TTC549 (cell line): ENCODE data around the gene GOLGA3.
"Not testable (repeated sequence)": the region's sequence is repeated elsewhere in the genome, so short reads cannot be mapped to it uniquely, and the experiment has no call there.

Experiments used
- FAIRE-seq: peaks from 2 replicates; lab custom pipeline; 2012; peaks lifted over from hg19 to GRCh38; lab: Jason Lieb, UNC

GOLGA3 gene

DNA sequence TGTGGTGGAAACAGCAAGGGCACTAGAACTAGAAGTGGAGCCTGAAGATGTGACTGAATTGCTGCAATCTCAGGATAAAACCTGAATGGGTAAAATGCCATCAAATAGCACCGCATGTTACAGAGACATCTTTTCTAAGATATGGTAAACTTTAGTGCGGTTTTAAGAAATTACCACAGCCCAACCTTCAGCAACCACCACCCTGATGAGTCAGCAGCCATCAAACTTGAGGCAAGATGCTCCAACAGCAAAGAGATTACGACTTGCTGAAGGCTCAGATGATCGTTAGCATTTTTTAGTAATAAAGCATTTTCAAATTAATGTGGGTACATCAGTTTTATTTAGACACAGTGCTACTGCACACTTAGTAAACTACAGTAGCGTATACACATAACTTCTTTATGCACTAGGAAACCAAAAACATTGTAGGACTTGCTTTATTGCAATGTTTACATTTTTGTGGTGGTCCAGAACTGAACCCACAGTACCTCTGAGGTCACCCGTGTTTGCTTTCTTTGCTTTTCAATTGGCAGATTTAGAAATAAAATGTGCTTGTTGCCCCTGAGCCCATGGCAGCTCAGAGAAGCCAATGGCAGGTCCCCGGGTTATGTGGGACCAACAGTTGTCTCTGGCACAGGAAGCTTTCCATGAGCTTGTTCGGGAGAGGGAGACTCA lies 15.9 kb downstream of the GOLGA3 start:
- FAIRE-seq = no peak

DNA sequence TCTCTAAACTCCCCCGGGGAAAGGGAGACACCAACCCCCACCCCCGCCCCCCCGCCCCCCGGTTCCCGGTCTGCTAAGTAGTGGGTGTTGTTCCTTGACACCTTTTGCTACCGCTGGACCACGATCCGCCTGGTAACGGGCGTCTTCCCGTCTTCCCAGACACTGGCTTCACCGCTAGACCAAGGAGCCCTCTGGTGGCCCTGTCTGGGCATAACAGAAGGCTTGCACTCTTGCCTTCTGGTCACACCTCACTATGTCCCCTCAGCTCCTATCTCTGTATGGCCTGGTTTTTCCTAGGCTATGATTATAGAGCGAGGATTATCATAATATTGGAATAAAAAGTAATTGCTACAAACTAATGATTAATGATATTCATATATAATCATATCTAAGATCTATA lies 19.3 kb downstream of the GOLGA3 start:
- FAIRE-seq = not testable (repeated sequence)

DNA sequence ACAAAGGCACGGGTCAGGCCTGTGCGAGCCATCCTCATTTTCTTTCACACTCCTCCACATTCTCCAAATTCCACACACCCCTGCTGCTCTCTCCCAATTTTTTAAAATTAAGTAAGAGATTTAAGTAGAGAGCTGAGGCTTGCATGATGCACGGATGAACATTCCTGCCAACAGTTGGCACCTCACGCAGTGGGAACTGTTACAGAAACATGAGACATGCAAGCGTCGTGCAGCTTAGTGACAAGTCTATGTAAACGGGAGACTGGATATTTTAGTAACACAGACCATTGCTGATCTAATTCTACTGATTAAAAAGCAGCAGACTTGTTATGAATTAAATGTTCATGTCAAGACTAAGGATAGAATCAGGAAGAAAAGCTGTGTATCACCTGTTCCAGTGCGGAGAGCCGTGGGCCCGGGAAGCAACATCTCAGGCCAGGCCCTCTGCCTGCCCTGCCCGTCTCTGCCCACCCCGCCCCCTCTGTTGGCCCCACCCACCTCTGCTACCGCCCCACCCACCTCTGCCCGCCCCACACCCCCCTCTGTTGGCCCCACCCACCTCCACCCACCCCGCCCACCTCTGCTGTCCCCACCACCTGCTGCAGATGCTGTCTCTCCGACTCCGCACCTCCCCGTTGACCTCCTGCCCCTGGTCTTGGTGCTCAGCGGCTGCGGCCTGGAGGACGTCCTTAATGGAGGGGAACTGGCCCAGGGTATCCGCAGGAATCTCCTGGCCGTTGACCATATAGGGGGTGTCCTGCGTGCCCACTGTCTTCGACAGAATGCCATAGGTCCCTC lies 21.2 kb downstream of the GOLGA3 start:
- no peak for FAIRE-seq

DNA sequence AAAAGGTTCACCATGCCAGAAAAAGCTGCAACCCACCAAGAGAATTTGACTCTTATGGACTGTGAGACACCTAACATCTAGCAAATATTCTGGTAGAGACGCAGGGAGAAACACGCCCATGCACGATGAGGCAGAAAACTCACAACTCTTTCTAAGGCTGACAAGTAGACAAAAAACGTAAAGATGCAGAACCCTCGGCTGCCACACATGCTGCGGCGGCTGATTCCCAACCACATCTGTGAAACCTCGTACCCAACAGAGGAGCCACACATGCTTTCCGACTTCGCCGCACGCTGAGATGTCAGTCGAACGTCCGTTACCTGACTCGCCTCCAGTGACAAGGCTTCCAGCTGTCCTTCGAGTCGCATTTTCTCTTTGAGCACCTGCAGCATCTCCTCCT lies 21.8 kb downstream of the GOLGA3 start:
- no peak for FAIRE-seq

DNA sequence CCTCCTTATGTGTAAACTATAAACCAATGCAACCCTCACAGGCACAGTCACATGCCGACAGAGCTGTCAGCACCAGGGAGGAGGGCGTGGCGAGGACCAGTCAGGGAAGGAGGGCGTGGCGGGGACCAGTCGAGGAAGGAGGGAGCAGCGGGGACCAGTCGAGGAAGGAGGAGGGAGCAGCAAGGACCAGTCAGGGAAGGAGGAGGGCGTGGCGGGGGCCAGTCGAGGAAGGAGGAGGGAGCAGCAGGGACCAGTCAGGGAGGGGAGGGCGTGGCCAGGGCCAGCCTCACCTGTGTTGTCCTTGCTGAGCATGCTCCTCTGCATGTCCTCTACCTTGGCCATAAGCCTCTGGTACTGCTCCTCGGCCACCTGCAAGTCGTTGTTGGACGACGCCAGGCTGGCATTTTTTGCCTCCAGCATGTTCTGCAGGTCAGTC lies 24.2 kb downstream of the GOLGA3 start:
- no peak for FAIRE-seq

DNA sequence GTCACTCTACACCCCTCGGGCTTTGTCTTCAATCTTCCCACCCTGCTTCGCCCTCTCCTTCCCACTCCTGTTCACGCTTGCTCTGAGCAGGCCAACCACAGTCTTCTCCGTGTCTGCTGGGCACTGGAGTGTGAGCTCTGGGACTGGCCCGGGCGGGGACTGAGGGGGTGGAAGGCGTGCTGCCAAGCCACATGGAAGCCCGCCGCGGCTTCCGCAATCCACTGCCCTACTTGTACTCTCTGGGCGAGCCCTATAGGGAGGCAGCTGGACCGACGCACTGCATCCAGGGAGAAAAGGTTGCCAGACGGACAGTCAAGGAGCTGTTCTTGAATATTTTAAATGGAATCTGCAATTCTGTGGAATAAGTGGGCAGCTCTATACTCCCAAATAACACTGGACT lies 24.8 kb downstream of the GOLGA3 start:
- FAIRE-seq = no peak

DNA sequence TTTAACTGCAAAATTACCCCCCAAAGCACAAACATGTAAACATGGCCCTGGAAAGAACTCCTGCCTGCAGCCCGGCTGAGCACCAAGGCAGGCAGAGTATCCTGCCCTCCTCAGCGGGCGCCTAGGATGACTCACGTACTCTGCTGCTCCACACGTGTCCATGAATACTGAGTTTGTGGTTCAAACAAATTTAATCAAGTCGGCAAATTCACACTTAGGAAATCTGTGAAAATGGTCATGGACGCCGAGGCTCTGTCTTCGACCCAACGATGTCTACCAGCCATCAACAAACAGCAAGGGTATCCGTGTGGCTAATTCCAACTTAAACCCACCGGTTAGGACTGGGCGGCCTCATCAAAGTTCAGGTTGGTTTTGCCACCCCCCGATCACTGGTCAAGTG lies 25.5 kb downstream of the GOLGA3 start:
- FAIRE-seq = no peak

DNA sequence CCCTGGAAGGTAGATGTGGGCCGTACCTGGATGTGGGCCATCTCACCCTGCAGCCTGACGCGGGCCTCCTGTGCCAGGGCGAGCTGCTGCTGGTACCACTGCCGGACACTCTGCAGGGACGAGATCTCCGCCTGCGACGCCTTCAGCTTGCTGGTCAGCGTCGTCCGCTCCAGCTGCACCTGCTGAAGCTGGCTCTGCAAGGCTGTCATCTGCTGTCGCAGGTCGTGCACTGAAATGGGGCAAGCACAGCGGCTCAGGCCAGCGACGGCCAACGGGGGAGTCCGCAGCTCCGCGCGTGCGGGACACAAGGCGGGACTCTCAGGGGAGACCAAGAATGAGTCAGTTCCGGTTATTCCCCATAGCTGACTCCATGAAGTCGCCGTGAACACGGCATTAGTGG lies 26.9 kb downstream of the GOLGA3 start:
- no peak for FAIRE-seq

DNA sequence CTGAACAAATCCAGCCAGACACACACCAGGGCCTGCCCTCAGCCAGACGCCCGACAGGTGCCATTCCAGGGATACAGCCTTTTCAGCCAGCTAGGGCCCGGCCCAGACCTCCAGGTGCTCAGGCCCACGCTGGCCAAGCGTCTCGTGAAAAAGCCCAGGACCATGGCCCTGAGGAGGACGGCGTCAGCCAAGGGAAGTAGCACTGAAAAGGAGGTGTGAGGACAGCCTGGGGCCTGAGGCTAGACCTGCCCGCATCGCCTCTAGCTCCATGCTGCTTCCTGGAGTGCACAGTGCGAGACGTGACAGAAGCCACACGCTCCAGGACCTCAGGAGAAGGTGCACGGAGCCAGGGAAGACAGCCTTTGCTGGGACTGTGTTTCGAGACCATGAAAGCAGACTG lies 29.8 kb downstream of the GOLGA3 start:
- no peak for FAIRE-seq

DNA sequence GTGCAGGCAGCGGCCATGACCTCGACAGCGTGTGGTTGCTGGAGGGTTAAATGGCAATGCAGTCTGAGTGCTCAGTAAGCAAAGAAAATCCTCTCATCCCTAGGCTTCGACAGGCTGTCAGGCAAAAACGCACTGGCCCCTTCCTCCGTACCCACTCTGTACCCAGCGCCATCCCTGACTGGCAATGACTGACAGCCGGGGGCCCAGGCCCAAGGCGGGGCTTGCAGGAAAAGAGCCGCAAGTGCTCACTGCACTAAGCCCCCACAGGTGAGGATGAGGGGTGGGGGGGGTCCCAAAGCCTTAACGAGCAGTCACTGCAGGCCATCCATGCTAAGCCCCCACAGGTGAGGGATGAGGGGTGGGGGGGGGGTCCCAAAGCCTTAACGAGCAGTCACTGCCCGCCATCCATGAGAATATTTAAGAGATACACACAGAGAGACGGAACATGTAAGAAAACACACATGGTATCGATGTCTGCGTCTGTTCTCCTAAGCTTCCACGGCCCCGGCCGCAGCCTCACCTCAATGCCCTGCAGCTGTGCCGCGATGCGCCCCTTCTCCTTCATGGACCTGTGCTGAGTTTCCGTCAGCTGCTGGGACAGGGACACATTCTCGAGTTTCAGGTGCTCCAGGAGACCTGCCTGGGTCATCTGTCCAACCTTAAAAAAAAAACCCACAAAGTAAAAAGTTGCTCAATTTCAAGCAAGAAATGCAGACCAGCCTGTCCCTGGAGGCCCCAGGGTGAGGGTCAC lies 30.7 kb downstream of the GOLGA3 start:
- FAIRE-seq = no peak

DNA sequence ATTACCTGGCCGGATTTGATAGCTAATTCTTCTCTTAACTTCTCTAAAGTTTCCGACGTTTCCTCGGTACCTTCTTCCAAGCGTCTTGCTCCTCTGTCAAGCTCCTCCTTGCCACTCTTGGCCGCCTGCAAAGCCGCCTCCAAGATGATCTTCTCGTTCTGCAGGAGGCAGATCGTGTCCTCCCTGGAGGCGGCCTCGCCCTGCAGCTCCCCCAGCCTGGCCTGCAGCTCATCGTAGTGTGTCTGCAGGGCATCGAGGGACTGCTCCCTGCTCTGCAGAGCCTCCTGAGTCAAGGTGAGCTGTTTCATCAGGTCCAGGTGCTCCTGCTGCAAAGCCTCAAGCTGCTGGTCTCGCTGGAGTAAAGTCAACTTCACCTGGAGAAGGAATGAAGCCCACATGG lies 32.8 kb downstream of the GOLGA3 start:
- no peak for FAIRE-seq

DNA sequence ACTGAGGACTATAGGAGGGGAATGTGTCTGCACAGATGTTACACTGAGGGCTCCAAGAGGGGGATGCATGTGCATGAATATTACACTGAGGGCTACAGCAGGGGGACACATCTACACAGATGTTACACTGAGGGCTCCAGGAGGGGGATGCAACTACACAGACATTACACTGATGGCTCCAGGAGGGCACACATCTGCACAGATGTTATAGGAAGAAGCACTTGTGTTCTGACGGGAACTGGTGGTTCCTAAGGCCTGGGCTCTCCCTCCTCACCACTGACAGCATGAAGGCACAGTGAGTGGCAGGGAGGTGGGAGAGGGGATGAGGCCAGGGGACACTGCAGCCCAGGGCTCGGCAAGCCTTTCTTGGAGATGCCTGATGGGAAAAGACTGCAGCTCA lies 36.7 kb downstream of the GOLGA3 start:
- FAIRE-seq = not testable (repeated sequence)

DNA sequence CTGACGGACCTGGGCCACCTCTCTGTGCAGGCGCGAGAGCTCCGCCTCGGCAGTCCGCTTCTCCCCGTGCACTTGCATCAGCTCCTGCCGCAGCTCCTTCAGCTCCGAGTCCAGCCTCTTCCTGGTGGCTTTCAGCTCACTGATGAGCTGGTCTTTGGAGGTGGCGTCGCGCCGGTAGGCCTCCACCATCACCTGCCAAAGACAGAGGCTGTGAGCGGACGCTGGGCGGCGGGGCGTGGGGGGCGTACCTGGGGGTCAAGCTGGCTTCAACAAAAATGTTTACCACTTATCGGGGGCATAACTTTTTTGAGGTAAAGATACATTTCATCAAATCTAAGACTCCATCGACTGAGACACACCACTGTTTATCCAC lies 39.6 kb downstream of the GOLGA3 start:
- no peak for FAIRE-seq

DNA sequence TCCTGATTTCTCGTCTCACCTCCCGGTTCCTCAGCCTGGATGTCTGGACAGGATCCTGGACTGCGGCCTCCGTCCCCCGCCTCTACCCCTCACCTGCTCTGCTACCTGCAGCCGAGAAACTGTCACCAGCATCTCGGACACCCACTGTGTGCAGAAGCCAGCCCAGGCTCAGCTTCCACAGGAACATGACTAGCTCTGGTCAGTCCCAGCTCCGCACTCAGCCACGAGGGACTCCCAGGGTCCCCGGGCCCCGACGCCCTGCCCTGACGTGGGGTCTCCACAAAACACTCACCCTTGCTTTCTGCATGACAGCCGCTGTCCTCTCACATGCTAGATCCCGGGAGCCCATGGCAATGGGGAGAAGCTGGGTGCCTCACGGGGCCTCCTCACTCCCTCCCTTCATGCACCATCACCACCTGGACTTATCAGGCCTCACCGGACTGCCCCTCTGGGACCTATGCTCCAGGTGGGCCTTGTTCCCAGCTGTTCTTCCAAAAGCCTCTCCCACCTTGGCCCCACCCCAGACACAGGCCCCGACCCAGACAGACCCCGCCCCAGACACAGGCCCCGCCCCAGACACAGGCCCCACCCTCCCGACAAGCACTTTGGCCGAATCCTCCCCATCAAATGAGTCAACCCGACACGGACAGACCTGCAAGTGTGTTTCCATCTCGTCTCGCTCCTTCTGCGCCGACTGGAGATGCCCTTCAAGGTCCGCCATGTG lies 40.1 kb downstream of the GOLGA3 start:
- FAIRE-seq = no peak

DNA sequence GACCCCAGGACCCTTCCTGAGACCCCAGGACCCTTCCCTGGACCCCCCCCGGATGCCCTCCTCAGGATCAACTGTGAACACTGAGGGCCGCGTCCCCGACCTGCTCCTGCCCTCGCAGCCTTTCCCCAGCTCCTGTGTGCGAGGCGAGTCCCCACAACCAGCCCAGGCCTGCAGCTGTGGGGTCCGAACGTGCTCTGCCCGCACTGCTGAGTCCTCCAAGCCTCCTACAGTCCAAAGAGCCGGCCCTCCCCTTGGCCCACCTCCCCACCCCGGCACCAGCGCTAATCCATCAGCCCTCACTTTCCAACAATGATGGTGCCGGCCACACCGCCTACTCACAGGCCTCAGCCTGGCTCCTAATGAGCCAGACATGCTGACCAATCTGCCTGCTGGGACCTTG lies 40.8 kb downstream of the GOLGA3 start:
- FAIRE-seq = no peak

DNA sequence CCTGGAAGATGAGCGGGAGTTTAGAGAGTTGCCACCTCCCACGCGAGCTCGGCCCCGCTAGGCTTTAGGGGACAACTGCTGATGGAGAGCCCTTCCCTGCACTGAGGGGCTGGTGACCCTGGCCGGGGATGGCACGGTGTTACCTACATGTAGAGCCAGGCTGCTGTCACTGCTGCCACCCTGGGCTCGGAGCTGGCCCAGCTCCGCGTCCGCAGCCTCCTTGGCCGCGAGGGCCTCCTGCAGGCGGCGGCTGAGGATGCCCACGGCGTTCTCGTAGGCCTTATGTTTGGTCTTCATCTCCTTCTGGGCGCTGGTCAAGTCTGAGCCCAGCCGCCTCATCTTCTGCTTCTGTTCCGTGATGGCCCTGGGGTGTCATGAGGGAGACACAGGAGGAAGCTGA lies 42.5 kb downstream of the GOLGA3 start:
- FAIRE-seq = no peak

DNA sequence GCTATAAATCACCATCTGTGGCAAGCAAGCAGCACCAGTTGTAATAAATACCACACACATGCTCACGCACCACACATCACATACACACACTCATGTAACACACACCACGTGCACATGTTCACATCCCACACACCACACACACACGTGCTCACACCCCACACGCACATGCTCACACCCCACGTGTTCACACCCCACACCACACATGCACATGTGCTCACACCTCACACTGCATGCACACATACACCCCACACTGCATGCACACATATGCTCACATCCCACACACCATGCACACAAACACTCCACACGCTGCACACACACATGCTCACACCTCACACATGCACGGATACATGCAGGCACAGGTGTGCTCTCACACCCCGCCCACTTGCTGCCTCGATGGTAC lies 44.1 kb downstream of the GOLGA3 start:
- no peak for FAIRE-seq

DNA sequence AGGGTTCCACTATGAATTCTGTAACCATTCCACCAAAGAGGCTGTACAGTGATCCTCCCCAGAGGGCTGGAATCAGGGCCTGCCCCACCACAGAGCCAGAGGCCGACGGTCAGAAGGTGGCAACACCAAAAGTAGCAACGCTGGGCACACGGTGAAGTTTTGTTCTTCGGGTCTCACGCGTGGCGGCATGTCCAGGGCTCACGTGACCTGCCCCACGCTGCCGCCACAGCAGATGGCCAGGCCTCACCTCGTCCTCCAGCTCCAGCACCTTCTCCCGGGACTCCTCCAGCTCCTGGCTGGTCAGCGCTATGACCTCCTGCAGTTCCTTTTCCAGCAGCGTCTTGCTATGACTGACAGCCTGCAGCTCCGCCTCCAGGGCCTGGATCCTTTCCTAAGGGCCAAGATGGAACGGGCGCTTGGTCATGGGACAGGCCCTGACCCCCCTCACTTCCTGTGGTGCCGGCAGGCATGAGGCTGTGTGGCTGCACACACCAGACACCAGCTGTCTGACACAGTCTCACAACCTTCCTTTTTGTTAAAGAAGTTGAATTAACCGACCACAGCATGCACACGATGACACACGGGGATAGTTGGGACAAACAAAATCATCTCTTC lies 44.6 kb downstream of the GOLGA3 start:
- no peak for FAIRE-seq

DNA sequence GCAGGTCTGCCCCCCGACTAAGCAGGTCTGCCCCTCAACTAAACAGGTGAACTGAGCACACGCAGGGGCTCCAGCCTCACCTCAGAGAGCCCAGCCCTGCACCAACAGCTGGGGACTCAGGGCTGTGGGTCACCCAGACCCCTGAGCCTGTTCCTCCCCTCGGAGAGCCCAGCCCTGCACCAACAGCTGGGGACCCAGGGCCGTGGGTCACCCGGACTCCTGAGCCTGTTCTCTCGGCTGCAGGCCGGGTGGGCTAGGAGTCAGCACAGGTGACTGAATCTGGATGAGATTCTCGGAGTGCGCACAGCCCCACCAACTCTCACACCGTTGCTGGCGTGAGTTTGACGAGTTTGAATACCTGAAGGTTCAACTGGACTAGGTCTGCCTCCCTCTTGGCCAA lies 46.7 kb downstream of the GOLGA3 start:
- no peak for FAIRE-seq

DNA sequence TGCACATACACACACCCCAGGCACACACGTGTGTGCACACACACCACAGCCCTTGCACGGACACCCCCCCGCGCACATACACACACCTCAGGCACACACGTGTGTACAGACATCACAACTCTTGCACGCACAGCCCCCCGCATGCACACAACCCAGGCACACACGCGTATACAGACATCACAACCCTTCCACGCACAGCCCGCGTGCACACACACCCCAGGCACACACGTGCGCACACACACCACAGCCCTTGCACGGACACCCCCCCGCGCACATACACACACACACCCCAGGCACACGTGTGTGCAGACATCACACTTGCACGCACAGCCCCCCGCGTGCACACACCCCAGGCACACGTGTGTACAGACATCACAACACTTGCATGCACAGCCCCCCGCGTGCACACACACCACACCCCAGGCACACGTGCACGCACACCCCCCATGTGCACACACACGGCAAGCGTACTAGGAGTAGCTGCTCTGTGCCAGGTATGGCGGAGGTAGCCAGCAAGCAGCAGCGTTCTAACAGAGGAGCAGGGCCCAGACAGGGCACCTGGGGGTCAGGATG lies 48.8 kb downstream of the GOLGA3 start:
- no peak for FAIRE-seq

DNA sequence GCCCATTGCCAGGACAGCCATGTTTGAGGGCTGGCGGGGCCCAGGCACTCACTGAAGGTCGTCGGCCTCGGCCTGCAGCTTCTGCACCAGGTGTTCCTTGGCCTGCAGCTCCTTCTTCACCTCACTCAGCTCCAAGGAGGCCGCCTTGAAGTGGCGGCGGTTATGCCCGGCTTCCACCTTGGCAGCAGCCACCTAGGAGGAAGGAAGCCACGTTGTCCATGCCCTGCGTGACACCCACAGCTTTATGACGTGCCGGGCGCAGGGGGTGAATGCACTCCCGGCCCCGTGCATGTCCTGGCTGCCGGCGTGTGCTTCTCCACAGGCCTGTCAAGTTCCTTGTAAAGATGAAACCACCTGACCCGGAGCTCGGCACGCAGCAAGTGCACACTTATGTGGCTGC lies 51.1 kb downstream of the GOLGA3 start:
- FAIRE-seq = no peak
